ENCODE data around the gene ADISSP.
A peak's percentile ranks its signal among the peaks of the same experiment; 100 is the strongest.

Gene ADISSP

DNA sequence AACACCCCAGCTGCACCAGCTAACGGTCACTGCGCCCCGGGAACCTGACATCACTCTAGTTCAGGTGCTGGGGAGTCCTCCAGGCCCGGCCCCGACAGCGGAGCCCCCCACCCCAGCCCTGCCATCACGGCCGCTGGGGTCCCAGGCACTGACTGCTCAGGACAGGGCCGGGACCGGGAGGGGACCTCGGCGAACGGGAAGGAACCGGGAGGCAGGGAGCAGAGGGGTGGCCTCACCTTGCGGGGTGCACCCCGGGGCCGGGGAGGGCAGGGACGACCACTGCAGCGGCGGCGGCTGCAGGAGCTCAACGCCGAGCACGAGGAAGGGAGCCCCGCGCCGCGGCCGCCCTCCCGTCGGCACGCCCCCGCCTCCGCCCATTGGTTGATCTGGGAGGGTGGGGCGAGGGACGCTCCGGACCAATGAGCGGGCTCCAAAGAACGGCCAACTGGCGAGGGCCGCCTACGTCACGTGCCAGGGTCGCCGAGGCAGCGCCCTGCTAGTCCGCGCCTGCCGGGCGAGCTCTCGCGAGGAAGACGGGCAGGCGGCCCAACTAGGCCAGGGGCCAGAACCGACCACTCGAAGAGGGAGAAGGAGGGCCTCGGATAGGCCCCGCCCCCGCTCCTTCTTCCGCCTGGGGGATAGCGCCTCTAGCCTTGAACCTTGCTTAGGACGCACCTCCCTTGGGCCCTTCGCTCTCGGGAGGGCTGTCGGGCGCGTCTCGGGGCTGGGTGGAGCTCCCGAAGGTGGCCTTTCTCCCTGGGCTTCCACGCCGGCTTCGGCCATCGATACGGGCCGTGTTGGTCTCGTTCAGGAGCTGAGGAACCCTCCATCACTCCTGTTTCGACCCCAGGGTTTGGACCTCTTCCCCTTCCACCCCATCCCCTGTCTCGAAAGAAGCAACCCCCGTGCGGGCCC, at the start of gene ADISSP:
Gene ADISSP (minus strand): TSS at position 327 of the 915 bp plus-strand sequence. CDS start 7,653 bp downstream, outside the sequence.
- TF ChIP-seq, protein P1, sequence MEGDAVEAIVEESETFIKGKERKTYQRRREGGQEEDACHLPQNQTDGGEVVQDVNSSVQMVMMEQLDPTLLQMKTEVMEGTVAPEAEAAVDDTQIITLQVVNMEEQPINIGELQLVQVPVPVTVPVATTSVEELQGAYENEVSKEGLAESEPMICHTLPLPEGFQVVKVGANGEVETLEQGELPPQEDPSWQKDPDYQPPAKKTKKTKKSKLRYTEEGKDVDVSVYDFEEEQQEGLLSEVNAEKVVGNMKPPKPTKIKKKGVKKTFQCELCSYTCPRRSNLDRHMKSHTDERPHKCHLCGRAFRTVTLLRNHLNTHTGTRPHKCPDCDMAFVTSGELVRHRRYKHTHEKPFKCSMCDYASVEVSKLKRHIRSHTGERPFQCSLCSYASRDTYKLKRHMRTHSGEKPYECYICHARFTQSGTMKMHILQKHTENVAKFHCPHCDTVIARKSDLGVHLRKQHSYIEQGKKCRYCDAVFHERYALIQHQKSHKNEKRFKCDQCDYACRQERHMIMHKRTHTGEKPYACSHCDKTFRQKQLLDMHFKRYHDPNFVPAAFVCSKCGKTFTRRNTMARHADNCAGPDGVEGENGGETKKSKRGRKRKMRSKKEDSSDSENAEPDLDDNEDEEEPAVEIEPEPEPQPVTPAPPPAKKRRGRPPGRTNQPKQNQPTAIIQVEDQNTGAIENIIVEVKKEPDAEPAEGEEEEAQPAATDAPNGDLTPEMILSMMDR (IDR thresholded peaks at IDR 0.05), result no peak

DNA sequence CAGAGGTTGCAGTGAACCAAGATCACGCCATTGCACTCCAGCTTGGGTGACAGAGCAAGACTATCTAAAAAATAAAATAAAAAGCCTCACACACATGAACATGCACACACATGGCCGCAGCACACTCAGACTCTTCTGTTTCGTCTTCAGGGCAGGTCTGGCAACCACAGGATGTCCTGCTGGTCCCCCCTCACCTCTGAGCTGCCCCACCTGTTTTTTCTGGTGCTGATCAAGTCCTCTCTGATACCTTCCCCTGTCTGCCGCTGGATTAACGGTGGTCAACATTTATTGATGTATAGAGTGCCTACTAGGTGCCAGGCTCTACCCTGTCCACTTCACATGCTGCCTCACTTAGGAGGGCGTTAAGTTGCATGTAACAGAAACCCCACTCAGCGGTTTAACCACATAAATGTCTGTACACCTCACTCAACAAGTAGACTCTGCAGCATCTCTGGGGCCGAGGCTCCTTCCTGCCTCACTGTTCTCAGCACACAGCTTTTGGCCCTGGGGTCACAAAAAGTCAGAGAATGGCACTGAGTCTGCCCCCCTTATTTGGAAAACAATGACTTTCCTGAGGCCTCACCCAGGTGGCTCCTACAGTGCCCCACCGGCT, 48.3 kb upstream of the ADISSP start:
- H3K36me3 Mint-ChIP-seq (ENCODE audit: low read depth), result no peaks in the 10 kb centered on the region
- H3K9me3 Mint-ChIP-seq, result no peaks in the 10 kb centered on the region
- no peak overlapping the region for H3K27ac Mint-ChIP-seq
- DNase-seq, result no peak
- no peak overlapping the region for H3K4me3 Mint-ChIP-seq
- TF ChIP-seq, protein P1 (IDR thresholded peaks at IDR 0.05), result no peak
- H3K27me3 Mint-ChIP-seq (ENCODE audit: low read depth, poor library complexity), result peaks cover 14% of the 10 kb centered on the region
- peaks cover 28% of the 10 kb centered on the region for H3K4me1 Mint-ChIP-seq

More for the DNA sequence above, at the start of gene ADISSP:
- peaks cover 7% of the 10 kb centered on the region for H3K27me3 Mint-ChIP-seq (ENCODE audit: low read depth, poor library complexity)
- peaks cover 46% of the 10 kb centered on the region for H3K4me1 Mint-ChIP-seq
- H3K4me3 Mint-ChIP-seq, result peak within 1 kb of the TSS; percentile 85
- peak; percentile 96 for DNase-seq
- H3K27ac Mint-ChIP-seq, result peak within 1 kb of the TSS; percentile 97
- H3K36me3 Mint-ChIP-seq (ENCODE audit: low read depth), result no peaks in the 10 kb centered on the region
- no peaks in the 10 kb centered on the region for H3K9me3 Mint-ChIP-seq

DNA sequence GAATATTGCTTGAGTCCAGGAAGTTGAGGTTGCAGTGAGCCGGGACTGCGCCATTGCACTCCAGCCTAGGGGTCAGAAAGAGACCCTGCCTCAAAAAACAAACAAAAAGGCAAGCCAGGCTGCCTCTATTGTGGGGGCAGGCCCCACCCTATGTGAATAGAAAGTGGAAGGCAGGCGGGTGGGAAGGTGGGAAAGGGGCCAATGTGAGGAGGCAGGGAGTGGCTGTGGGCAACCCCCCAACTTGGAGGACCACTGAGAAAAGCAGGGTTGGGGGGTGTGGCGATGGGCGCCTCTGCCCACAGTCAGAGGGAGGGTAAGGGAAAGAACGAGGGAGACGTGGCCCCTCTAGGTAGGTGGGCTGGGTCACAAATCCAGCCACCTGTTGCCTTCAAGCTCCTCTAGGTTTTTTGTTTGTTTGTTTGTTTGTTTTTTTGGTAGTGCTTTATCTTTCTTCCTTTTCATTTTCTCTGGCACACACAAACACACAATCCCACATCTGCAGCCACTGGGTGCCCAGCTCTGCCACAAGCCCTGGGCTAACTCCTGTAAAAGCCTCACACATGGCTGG, 47.5 kb upstream of the ADISSP start:
- Mint-ChIP-seq H3K4me3 (no peak overlapping the region), H3K36me3 (ENCODE audit: low read depth) (no peaks in the 10 kb centered on the region), H3K4me1 (peaks cover 26% of the 10 kb centered on the region), H3K27ac (no peak overlapping the region), H3K9me3 (no peaks in the 10 kb centered on the region), H3K27me3 (ENCODE audit: low read depth, poor library complexity) (peaks cover 14% of the 10 kb centered on the region)
- no peak for DNase-seq
- TF ChIP-seq, protein P1 (IDR thresholded peaks at IDR 0.05), result no peak

DNA sequence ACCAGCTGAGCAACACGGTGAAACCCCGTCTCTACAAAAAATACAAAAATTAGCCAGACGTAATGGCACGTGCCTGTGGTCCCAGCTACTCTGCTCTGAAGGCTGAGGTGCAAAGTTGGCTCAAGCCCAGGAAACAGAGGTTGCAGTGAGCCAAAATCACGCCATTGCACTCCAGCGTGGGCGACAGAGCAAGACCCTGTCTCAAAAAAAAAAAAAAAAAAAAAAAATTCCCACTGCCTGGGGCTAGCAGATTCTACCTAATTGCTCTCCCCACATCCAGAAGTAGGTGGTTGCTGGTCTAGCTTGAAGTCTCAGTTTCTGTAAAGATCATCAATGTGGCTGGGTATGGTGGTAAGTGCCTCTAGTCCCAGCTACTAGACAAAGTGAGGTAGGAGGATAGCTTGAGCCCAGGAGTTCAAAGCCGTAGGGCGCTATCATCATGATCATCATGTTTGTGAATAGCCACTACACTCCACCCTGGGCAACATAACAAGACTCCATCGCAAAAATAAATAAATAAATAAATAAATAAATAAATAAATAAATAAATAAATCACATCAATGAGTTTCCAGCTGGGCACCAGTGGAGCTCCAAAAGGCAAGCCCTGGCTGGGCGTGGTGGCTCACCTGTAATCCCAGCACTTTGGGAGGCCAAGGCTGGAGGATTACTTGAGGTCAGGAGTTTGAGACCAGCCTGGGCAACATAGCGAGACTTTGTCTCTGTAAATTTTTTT, 46.5 kb upstream of the ADISSP start:
- Mint-ChIP-seq H3K27ac (no peak overlapping the region), H3K36me3 (ENCODE audit: low read depth) (no peaks in the 10 kb centered on the region), H3K4me3 (no peak overlapping the region), H3K4me1 (peaks cover 17% of the 10 kb centered on the region), H3K27me3 (ENCODE audit: low read depth, poor library complexity) (peaks cover 16% of the 10 kb centered on the region), H3K9me3 (no peaks in the 10 kb centered on the region)
- DNase-seq, result no peak
- TF ChIP-seq, protein P1 (IDR thresholded peaks at IDR 0.05), result no peak

DNA sequence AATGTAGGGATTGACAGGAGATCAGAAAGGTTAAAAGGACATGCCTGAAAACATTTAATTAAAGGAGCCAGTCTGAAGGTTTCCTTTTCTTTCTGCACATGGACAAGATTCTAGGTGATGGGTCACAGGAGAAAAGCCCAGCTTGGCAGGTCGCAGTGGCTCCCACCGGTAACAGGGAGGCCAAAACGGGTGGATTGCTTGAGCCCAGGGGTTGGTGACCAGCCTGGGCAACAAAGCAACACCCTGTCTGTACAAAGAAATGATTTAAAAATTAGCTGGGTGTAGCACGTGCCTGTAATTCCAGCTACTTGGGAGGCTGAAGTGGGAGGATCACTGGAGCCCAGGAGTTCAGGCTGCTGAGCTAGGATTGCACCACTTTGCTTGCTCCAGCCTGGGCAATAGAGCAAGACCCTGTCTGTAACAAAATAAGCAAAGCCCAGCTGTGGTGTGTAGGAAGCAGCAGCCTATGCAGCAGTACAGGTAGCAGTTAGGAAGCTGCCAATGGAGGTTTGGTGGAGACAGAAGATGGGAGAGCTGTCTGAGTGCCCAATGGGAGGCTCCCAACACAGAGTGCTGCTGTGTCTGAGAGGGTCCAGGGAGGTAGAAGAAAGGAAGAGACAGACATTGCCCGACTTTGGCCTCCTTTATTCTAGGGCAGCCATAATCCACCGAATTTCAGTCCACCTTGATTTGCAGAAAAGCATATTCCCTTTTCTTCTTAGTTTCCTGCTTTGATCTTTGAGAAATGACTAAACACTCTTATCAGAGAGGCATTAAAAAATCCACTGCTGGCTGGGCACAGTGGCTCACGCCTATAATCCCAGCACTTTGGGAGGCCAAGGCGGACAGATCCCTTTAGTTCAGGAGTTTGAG, 45.7 kb upstream of the ADISSP start:
- DNase-seq, result no peak
- Mint-ChIP-seq H3K27ac (no peak overlapping the region), H3K27me3 (ENCODE audit: low read depth, poor library complexity) (peaks cover 16% of the 10 kb centered on the region), H3K4me1 (peaks cover 9% of the 10 kb centered on the region), H3K36me3 (ENCODE audit: low read depth) (no peaks in the 10 kb centered on the region), H3K9me3 (no peaks in the 10 kb centered on the region), H3K4me3 (no peak overlapping the region)
- TF ChIP-seq, protein P1 (IDR thresholded peaks at IDR 0.05), result no peak
